ENCODE data around the gene TMEM38B.
A peak's percentile ranks its signal among the peaks of the same experiment; 100 is the strongest.

The TMEM38B gene

GRCh38 chr9:105711867-105712266, 17.5 kb downstream of the TMEM38B start:
- no peaks in the 10 kb centered on the region for H3K4me1 ChIP-seq (ENCODE audit: control insufficient read depth, insufficient read depth, low read length)
- POLR2A ChIA-PET, result interaction anchor here (0.7 to 1.5 kb wide), 2 partner anchors 18 to 142 kb away, joined by 3 to 4 read pairs; partner anchors contain the start of gene TMEM38B
- TF ChIP-seq ZXDB (tag by site-specific recombination; IDR thresholded peaks at IDR 0.05) (no peak), BCL6B (tag by site-specific recombination; IDR thresholded peaks at IDR 0.05) (no peak), MEIS1 (CRISPR knock-in tag; IDR thresholded peaks at IDR 0.05; ENCODE audit: borderline replicate concordance) (no peak), AEBP2 (tag by site-specific recombination; IDR thresholded peaks at IDR 0.05; ENCODE audit: borderline replicate concordance) (no peak), KLF9 (tag by site-specific recombination; IDR thresholded peaks at IDR 0.05; ENCODE audit: low read depth) (no peak), OVOL3 (tag by site-specific recombination; IDR thresholded peaks at IDR 0.05) (no peak), ZNF76 (tag by site-specific recombination; IDR thresholded peaks at IDR 0.05; ENCODE audit: borderline replicate concordance, low read depth) (no peak), ZNF596 (tag by site-specific recombination; IDR thresholded peaks at IDR 0.05) (no peak)

GRCh38 chr9:105712297-105712696, 18.0 kb downstream of the TMEM38B start:
- no peak for TF ChIP-seq ZNF777 (tag by site-specific recombination; IDR thresholded peaks at IDR 0.05; ENCODE audit: borderline replicate concordance)
- no peak for TF ChIP-seq ZNF324 (tag by site-specific recombination; IDR thresholded peaks at IDR 0.05)
- TF ChIP-seq REPIN1 (tag by site-specific recombination; IDR thresholded peaks at IDR 0.05; ENCODE audit: low read depth), result no peak
- TF ChIP-seq ZNF248 (tag by site-specific recombination; IDR thresholded peaks at IDR 0.05), result no peak
- no peaks in the 10 kb centered on the region for H3K4me1 ChIP-seq (ENCODE audit: control insufficient read depth, insufficient read depth, low read length)
- POLR2A ChIA-PET, result interaction anchor here (1.5 kb wide), 1 partner anchor 18 kb away, joined by 4 read pairs; the partner anchor contains the start of gene TMEM38B
- no peak overlapping the region for H3K27ac ChIP-seq (ENCODE audit: extremely low read depth, low read depth, low read length)
- CTCF ChIA-PET, result no interaction called here
- no peak overlapping the region for H3K4me3 ChIP-seq (ENCODE audit: low read depth, low read length)
- peaks cover 0 to 37% of the 10 kb centered on the region in 2 experiments; a peak in 1 of 3 replicates for H3K36me3 ChIP-seq (ENCODE audit: control insufficient read depth in 2 of 2, insufficient read depth in 1 of 2, low read length in 2 of 2)
- no peaks in the 10 kb centered on the region for H3K9me3 ChIP-seq (ENCODE audit: control insufficient read depth, insufficient read depth, low read depth, low read length)

More at GRCh38 chr9:105711867-105712266, 17.5 kb downstream of the TMEM38B start:
- Histone ChIP-seq H3K36me3 (ENCODE audit: control insufficient read depth in 2 of 2, insufficient read depth in 1 of 2, low read length in 2 of 2) (peaks cover 0 to 37% of the 10 kb centered on the region in 2 experiments; a peak in 1 of 3 replicates), H3K4me3 (ENCODE audit: low read depth, low read length) (no peak overlapping the region), H3K9me3 (ENCODE audit: control insufficient read depth, insufficient read depth, low read depth, low read length) (no peaks in the 10 kb centered on the region), H3K27ac (ENCODE audit: extremely low read depth, low read depth, low read length) (no peak overlapping the region)
- CTCF ChIA-PET, result interaction anchor here (0.6 to 0.7 kb wide), 3 partner anchors 9 to 207 kb away, joined by 4 to 5 read pairs (median 4); no protein-coding TSS in a partner anchor

- TF ChIP-seq YY2 (tag by site-specific recombination; IDR thresholded peaks at IDR 0.05), result no peak
- 0 out of 2 replicates have a peak, but pooled peaks have one; percentile 44 for TF ChIP-seq ZNF549 (tag by site-specific recombination; IDR thresholded peaks at IDR 0.05)
- H3K27ac ChIP-seq (ENCODE audit: extremely low read depth, low read depth, low read length), result no peak overlapping the region
- POLR2A ChIA-PET, result no interaction called here
- no peak overlapping the region for H3K4me3 ChIP-seq (ENCODE audit: low read depth, low read length)
- no peaks in the 10 kb centered on the region for H3K9me3 ChIP-seq (ENCODE audit: control insufficient read depth, insufficient read depth, low read depth, low read length)
- CTCF ChIA-PET, result no interaction called here
- H3K4me1 ChIP-seq (ENCODE audit: control insufficient read depth, insufficient read depth, low read length), result no peaks in the 10 kb centered on the region
- peaks cover 0 to 37% of the 10 kb centered on the region in 2 experiments; a peak in 1 of 3 replicates for H3K36me3 ChIP-seq (ENCODE audit: control insufficient read depth in 2 of 2, insufficient read depth in 1 of 2, low read length in 2 of 2)
Measured at GRCh38 chr9:105712773-105713172, 18.4 kb downstream of the TMEM38B start.
